ENCODE data around the gene ITPR1. TPM values are rescaled to one million over a fixed set of nuclear protein-coding genes. Genes with fewer than 3 reads are reported as not detected.

ITPR1 gene
- total RNA-seq, 1 donor from 2014 or later: 16.3 TPM

- no peaks in the 10 kb centered on the region for H3K27me3 ChIP-seq (ENCODE audit: control insufficient read depth, insufficient read depth, low read length)
- no peak overlapping the region for H3K4me3 ChIP-seq (ENCODE audit: low read depth, low read length)
- TF ChIP-seq CTCF (IDR thresholded peaks at IDR 0.05; ENCODE audit: insufficient read depth, low read length, severe bottlenecking): no peak
- DNase-seq (ENCODE audit: low read depth) (no peak), FAIRE-seq (no peak)
- no peaks in the 10 kb centered on the region for H3K36me3 ChIP-seq (ENCODE audit: control insufficient read depth, insufficient read depth, low read length)
Observed at GRCh38 chr3:4508048-4508981, 15.2 kb downstream of the ITPR1 start.

- TF ChIP-seq CTCF (IDR thresholded peaks at IDR 0.05; ENCODE audit: insufficient read depth, low read length, severe bottlenecking): no peak
- Histone ChIP-seq H3K4me3 (ENCODE audit: low read depth, low read length) (no peak overlapping the region), H3K36me3 (ENCODE audit: control insufficient read depth, insufficient read depth, low read length) (no peaks in the 10 kb centered on the region), H3K27me3 (ENCODE audit: control insufficient read depth, insufficient read depth, low read length) (no peaks in the 10 kb centered on the region)
- FAIRE-seq (no peak), DNase-seq (ENCODE audit: low read depth) (no peak)
Observed at GRCh38 chr3:4509043-4509442, 15.9 kb downstream of the ITPR1 start.

- FAIRE-seq (no peak), DNase-seq (ENCODE audit: low read depth) (no peak)
- Histone ChIP-seq H3K27me3 (ENCODE audit: control insufficient read depth, insufficient read depth, low read length) (no peaks in the 10 kb centered on the region), H3K4me3 (ENCODE audit: low read depth, low read length) (no peak overlapping the region), H3K36me3 (ENCODE audit: control insufficient read depth, insufficient read depth, low read length) (no peaks in the 10 kb centered on the region)
- TF ChIP-seq CTCF (IDR thresholded peaks at IDR 0.05; ENCODE audit: insufficient read depth, low read length, severe bottlenecking): no peak
Observed at GRCh38 chr3:4509983-4510755, 17.0 kb downstream of the ITPR1 start.

GRCh38 chr3:4511491-4512262, 18.5 kb downstream of the ITPR1 start:
- no peak for TF ChIP-seq CTCF (IDR thresholded peaks at IDR 0.05; ENCODE audit: insufficient read depth, low read length, severe bottlenecking)
- Histone ChIP-seq H3K36me3 (ENCODE audit: control insufficient read depth, insufficient read depth, low read length) (no peaks in the 10 kb centered on the region), H3K4me3 (ENCODE audit: low read depth, low read length) (no peak overlapping the region), H3K27me3 (ENCODE audit: control insufficient read depth, insufficient read depth, low read length) (no peaks in the 10 kb centered on the region)
- no peak for DNase-seq (ENCODE audit: low read depth)
- FAIRE-seq: no peak

GRCh38 chr3:4512895-4513616, 19.9 kb downstream of the ITPR1 start:
- Histone ChIP-seq H3K27me3 (ENCODE audit: control insufficient read depth, insufficient read depth, low read length) (no peaks in the 10 kb centered on the region), H3K36me3 (ENCODE audit: control insufficient read depth, insufficient read depth, low read length) (no peaks in the 10 kb centered on the region), H3K4me3 (ENCODE audit: low read depth, low read length) (no peak overlapping the region)
- TF ChIP-seq CTCF (IDR thresholded peaks at IDR 0.05; ENCODE audit: insufficient read depth, low read length, severe bottlenecking): no peak
- FAIRE-seq: no peak
- DNase-seq (ENCODE audit: low read depth): no peak

All from bronchial epithelial cell (primary cell).